Measurements from ENCODE around the gene ZNF146. TPM values are rescaled to one million over a fixed set of nuclear protein-coding genes. Genes with fewer than 3 reads are reported as not detected.
A peak's percentile ranks its signal among the peaks of the same experiment; 100 is the strongest.

ZNF146 gene
- total RNA-seq, 1 donor from 2014 or later, result 161 TPM

GRCh38 chr19:36244066-36244465 is 29.2 kb downstream of the ZNF146 start:
- FAIRE-seq (no peak), DNase-seq (ENCODE audit: low read depth) (no peak)
- Histone ChIP-seq H3K27me3 (ENCODE audit: control insufficient read depth, insufficient read depth, low read length) (peaks cover 3% of the 10 kb centered on the region), H3K36me3 (ENCODE audit: control insufficient read depth, insufficient read depth, low read length) (no peaks in the 10 kb centered on the region), H3K4me3 (ENCODE audit: low read depth, low read length) (no peak overlapping the region)
- TF ChIP-seq CTCF (IDR thresholded peaks at IDR 0.05; ENCODE audit: insufficient read depth, low read length, severe bottlenecking), result no peak

GRCh38 chr19:36245210-36246005 is 30.5 kb downstream of the ZNF146 start:
- TF ChIP-seq CTCF (IDR thresholded peaks at IDR 0.05; ENCODE audit: insufficient read depth, low read length, severe bottlenecking), result no peak
- H3K27me3 ChIP-seq (ENCODE audit: control insufficient read depth, insufficient read depth, low read length), result peaks cover 3% of the 10 kb centered on the region
- no peak overlapping the region for H3K4me3 ChIP-seq (ENCODE audit: low read depth, low read length)
- no peaks in the 10 kb centered on the region for H3K36me3 ChIP-seq (ENCODE audit: control insufficient read depth, insufficient read depth, low read length)
- no peak for FAIRE-seq
- DNase-seq (ENCODE audit: low read depth), result no peak

GRCh38 chr19:36246006-36246481 is 31.1 kb downstream of the ZNF146 start:
- FAIRE-seq (peak; percentile 94), DNase-seq (ENCODE audit: low read depth) (peak; percentile 3)
- Histone ChIP-seq H3K4me3 (ENCODE audit: low read depth, low read length) (no peak overlapping the region), H3K36me3 (ENCODE audit: control insufficient read depth, insufficient read depth, low read length) (no peaks in the 10 kb centered on the region), H3K27me3 (ENCODE audit: control insufficient read depth, insufficient read depth, low read length) (peaks cover 3% of the 10 kb centered on the region)
- TF ChIP-seq CTCF (IDR thresholded peaks at IDR 0.05; ENCODE audit: insufficient read depth, low read length, severe bottlenecking), result no peak

GRCh38 chr19:36252047-36252446 is 37.1 kb downstream of the ZNF146 start:
- no peak for FAIRE-seq
- no peak overlapping the region for H3K4me3 ChIP-seq (ENCODE audit: low read depth, low read length)
- no peak for DNase-seq (ENCODE audit: low read depth)
- no peaks in the 10 kb centered on the region for H3K27me3 ChIP-seq (ENCODE audit: control insufficient read depth, insufficient read depth, low read length)
- TF ChIP-seq CTCF (IDR thresholded peaks at IDR 0.05; ENCODE audit: insufficient read depth, low read length, severe bottlenecking), result no peak
- no peaks in the 10 kb centered on the region for H3K36me3 ChIP-seq (ENCODE audit: control insufficient read depth, insufficient read depth, low read length)

- no peak for TF ChIP-seq CTCF (IDR thresholded peaks at IDR 0.05; ENCODE audit: insufficient read depth, low read length, severe bottlenecking)
Measured at GRCh38 chr19:36254848-36255247, 39.9 kb downstream of the ZNF146 start.

More at GRCh38 chr19:36254848-36255247, 39.9 kb downstream of the ZNF146 start:
- FAIRE-seq (no peak), DNase-seq (ENCODE audit: low read depth) (no peak)
- Histone ChIP-seq H3K27me3 (ENCODE audit: control insufficient read depth, insufficient read depth, low read length) (no peaks in the 10 kb centered on the region), H3K36me3 (ENCODE audit: control insufficient read depth, insufficient read depth, low read length) (no peaks in the 10 kb centered on the region), H3K4me3 (ENCODE audit: low read depth, low read length) (no peak overlapping the region)

Measured in bronchial epithelial cell (primary cell).